GOT3 (cell line): ENCODE data around the gene SRRM2.

ENCODE experiments used
- DNase-seq: peaks from one replicate; lab custom pipeline; 2025; ENCODE audit warnings: mixed read lengths; lab: John Stamatoyannopoulos, UW

Gene SRRM2

GRCh38 chr16:2777231-2777902, 24.9 kb downstream of the SRRM2 start, which contains the start of gene ELOB:
ELOB (minus strand) TSS chr16:2777280; CDS start chr16:2777239, 41 bp downstream.
- peak; percentile 54 for DNase-seq

DNA sequence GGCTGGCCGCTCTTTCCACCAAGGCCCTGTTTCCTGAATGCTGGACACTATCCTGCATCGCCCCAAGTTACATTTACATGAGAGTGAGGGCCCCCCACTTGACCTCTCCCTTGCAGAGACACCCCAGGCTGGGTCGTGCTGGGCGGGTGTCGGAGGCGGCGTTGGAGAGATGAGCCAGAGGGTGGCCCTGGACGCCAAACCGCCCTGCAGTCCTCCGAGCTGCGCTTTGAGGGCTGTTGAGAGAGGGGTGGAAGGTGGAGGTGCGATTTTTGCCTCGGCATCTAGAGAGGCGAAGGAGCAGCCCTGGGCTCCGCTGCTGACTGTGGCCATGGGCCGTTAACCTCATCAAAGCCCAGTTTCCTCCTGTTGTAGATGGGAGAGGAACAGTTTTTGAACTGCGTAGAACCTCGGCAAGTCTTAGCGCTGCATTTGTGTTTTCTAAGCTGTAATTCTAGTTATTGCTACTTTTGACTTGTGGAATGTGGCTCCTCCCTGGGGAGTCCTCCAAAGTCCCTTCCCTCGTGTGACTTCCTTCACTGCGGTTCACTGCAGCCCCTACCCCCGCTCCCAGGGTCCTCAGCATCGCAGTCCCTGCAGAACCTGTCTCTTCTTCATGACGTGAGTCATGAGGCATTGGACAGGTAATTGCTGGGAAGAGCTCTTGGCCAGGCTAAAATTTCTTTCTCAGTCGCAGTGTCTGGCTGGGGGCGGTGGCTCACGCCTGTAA, 25.6 kb downstream of the SRRM2 start:
- no peak for DNase-seq

- no peak for DNase-seq
Observed at GRCh38 chr16:2778630-2778958, 26.2 kb downstream of the SRRM2 start.

DNA sequence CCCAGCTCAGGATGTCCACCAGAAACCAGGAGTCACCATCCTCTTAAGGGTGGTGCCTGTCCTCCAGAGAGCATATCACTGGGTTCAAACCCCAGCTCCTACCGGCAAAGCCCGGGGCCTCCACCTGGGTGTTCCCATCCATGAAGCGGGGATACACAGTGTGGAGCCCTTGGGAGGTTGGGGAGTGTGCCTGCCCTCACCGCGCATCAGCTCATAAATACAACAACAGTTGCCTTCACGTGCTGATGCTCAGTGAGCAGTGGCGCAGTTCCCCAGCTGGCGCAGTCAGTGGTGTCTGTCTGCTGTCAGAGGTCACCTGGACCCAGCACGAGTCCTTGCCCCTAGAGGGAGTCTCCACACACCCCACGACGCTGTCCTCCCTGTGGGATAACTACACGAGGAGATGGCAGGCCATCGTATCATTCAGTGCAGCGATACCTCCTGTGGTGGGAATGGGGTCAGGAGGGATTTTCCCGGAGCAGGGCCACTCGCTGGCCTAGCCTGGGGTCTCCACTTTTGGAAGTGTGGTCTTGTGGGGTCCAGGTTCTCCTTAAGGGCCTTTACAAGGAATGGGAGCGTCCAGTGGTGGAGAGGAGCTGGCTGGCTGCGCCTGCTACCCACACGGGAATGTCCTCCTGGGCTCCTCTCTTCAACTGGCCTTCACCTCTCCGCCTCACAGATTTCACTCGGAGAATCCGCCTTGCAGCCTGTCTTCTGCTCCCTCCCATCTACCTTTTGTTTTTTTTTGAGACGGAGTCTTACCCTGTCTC, 26.9 kb downstream of the SRRM2 start:
- no peak for DNase-seq

- no peak for DNase-seq
Observed at GRCh38 chr16:2779978-2780898, 27.8 kb downstream of the SRRM2 start.

DNA sequence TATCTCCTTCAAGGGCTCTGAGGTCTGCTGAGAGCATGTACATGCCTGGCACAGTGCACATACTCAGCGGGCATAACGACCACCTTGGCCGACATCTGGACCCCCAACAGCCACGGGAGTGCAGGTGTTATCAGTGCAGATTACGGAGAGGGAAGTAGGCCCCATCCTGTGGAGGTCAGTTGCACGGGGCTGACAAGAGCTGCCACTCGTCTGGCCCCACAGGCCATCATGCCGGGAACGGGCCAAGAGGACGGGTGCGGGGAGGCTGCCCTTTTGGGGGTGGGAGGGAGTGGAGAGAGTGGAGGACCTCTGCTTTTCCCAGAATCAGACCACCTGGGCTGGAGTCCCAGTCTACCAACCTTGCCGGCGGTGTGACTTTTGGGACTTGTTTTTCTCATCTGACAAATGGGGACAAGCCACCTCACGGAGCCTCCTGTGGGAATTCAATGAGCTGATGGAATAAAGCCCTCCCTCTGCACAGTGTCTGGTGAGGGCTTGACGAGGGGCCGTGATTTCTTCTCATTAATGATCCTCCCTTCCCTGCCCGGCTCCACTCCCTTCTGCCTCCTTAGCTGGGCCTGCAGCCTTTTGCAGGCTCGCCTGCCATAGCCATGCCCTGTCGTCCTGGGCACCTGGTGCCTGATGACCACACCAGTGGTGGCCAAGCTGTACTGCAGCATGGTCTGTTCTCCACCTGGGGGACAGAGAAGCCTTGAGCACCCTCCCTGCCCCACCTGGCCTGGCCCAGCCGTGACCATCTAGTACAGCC, 30.3 kb downstream of the SRRM2 start:
- no peak for DNase-seq

GRCh38 chr16:2783581-2784357, 31.3 kb downstream of the SRRM2 start:
- no peak for DNase-seq

- DNase-seq = no peak
Observed at GRCh38 chr16:2784358-2785100, 32.1 kb downstream of the SRRM2 start.

- DNase-seq = no peak
Observed at GRCh38 chr16:2785101-2785991, 32.9 kb downstream of the SRRM2 start.

- DNase-seq = no peak
Observed at GRCh38 chr16:2786061-2786825, 33.8 kb downstream of the SRRM2 start.

DNA sequence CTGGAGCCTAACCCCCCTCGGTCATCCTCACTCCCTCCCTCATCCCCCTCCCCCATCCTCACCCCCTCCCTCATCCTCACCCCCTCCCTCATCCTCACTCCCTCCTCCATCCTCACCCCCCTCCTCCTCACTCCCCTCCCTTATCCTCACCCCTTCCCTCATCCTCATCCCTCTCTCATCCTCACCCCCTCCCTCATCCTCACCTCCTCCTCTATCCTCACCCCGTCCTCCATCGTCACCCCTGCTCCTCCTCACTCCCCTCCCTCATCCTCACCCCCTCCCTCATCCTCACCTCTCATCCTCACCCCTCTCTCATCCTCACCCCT, 34.4 kb downstream of the SRRM2 start:
- no peak for DNase-seq

DNA sequence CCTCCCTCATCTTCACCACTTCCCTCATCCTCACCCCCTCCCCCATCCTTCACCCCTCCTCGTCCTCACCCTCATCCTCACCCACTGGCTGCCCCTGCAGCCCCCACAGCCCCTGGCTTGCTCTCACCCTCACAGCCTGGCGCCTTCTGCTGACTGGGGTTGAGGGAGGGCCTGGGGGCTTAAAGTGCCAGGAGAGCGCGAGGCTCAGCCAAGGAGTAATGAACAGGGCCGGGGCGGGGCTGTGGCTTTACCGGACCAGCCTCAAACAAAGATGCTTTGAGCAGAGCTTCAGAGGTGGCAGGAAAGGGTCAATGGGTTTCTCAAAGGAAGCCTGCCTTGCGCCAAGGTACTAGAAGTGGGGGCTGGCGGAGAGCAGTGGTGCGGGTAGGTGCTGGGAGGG, 35.0 kb downstream of the SRRM2 start, which contains the start of gene PRSS33:
Gene PRSS33 (minus strand): TSS at position 155 of the 400 bp plus-strand sequence. CDS start 1,013 bp downstream, outside the sequence.
- no peak for DNase-seq

- no peak for DNase-seq
Observed at GRCh38 chr16:2787961-2788360, 35.5 kb downstream of the SRRM2 start.

DNA sequence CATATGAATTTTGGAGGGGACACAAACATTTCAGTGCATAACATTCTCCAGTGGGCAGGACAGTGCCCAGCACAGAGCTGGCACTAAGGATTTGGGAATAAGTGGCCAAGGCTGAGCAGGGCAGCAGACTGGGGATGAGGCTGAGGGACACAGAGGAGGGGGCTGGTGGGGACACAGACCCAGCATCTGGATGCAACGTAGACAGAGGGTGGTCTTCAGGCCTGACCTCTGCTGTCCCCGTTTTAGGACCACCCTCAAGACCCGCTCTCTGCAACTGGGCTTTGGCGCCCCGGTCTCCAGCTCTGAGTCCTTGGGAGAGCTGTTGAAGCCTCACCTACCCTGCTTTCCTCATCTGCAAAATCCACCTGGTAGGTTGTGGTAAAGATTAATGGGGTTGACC, 38.2 kb downstream of the SRRM2 start:
- no peak for DNase-seq

DNA sequence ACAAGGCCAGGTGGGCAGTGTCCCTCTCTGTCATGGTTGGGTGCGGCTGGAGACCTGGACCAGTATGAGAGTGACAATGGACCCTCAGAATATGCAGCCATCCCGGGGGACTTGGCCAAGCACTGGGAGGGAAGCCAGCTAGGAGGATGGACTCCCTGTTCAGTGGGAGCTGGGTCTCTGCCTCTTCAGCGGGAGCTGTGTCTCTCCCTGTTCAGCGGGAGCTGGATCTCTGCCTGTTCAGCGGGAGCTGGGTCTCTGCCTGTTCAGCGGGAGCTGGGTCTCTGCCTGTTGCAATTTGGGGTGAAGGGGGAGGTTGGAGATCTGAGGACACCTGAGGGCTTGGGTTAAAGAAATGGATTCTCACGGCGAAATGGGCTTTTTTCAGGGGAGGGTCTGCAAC, 38.7 kb downstream of the SRRM2 start:
- no peak for DNase-seq

GRCh38 chr16:2792940-2793339, 40.5 kb downstream of the SRRM2 start:
- DNase-seq = no peak

DNA sequence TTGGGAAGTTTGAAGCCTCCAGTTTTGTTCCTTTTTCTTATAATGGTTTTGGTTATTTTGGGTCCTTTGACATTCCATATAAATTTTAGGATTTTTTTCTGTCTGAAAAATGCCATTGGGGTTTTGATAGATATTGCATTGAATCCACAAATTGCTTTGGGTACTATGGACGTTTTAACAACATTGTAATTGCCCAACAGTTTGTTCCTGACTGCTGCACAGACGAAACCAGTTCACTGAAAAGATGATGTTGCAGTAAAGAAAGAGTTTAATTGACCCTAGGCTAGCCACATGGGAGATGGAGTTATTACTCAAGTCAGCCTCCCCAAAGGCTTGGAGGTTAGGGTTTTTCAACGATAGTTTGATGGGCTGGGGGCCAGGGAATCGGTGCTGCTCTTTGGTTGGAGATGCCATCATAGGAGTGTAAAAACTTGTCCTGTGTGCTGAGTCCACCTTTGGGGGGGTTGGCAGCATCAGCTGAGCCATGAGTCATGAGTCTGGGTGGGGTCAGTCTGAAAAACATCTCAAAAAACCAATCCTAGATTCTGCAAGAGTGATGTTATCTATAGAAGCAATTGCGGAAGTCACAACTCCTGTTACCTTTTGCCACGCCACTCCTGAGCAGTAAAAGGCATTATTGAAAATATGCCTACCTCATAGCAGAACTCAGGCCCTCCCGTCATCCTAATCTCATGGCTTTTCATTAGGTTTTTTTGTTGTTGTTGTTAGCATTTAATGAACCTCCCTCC, 43.1 kb downstream of the SRRM2 start:
- DNase-seq = no peak
